GM19438 (cell line): ENCODE measurements around the gene VPS9D1.
A peak's percentile ranks its signal among the peaks of the same experiment; 100 is the strongest.
"Not testable (repeated sequence)": the region's sequence is repeated elsewhere in the genome, so short reads cannot be mapped to it uniquely, and the experiment has no call there.

Experiments
- ATAC-seq: cut with Tn5 transposase; IDR thresholded peaks from one replicate; pipeline ENCODE4 v1.9.1; 2021; ENCODE audit warnings: low read depth; ENCODE audit not compliant: unreplicated experiment

VPS9D1 gene

GRCh38 chr16:89695086-89695874, 25.4 kb downstream of the VPS9D1 start:
- no peak for ATAC-seq

- ATAC-seq, result not testable (repeated sequence)
Observed at GRCh38 chr16:89694784-89695085, 26.0 kb downstream of the VPS9D1 start.

- ATAC-seq, result no peak
Observed at GRCh38 chr16:89693931-89694783, 26.5 kb downstream of the VPS9D1 start.

GRCh38 chr16:89693289-89693731, 27.4 kb downstream of the VPS9D1 start:
- ATAC-seq, result no peak

- no peak for ATAC-seq
Observed at GRCh38 chr16:89691986-89692569, 28.6 kb downstream of the VPS9D1 start.

GRCh38 chr16:89691231-89691985, 29.3 kb downstream of the VPS9D1 start:
- ATAC-seq, result no peak

GRCh38 chr16:89690392-89690901, 30.3 kb downstream of the VPS9D1 start:
- ATAC-seq, result no peak

- ATAC-seq, result not testable (repeated sequence)
Observed at GRCh38 chr16:89689621-89690020, 31.1 kb downstream of the VPS9D1 start.

GRCh38 chr16:89689142-89689541, 31.6 kb downstream of the VPS9D1 start:
- no peak for ATAC-seq

GRCh38 chr16:89688395-89688794, 32.3 kb downstream of the VPS9D1 start:
- no peak for ATAC-seq

GRCh38 chr16:89687092-89687940, 33.4 kb downstream of the VPS9D1 start:
- ATAC-seq, result peak; percentile 24

GRCh38 chr16:89686520-89687091, 34.1 kb downstream of the VPS9D1 start, which contains the start of gene CDK10:
Gene CDK10, plus strand, starts transcription at chr16:89686689. Its CDS starts 22 bp downstream, at chr16:89686711.
- ATAC-seq, result peak; percentile 85

- no peak for ATAC-seq
Observed at GRCh38 chr16:89685916-89686315, 34.8 kb downstream of the VPS9D1 start.

GRCh38 chr16:89678258-89678657, 42.4 kb downstream of the VPS9D1 start:
- ATAC-seq, result no peak

GRCh38 chr16:89672177-89672941, 48.3 kb downstream of the VPS9D1 start:
- ATAC-seq, result no peak

GRCh38 chr16:89671565-89671964, 49.1 kb downstream of the VPS9D1 start:
- ATAC-seq, result not testable (repeated sequence)

GRCh38 chr16:89670496-89671431, 49.9 kb downstream of the VPS9D1 start:
- no peak for ATAC-seq
